Trophoblast cell (in vitro differentiated cells and primary cell): ENCODE results near the gene SLC66A1.

Experiments used
- DNase-seq, 2 donors: peaks; one replicate each; pipeline ENCODE4 v3.0.0-alpha.2; 2016
- H2AFZ ChIP-seq: 2 replicates; pipeline ENCODE4 v1.6.1; 2013; ENCODE audit warnings: low read length, moderate library complexity, mild to moderate bottlenecking; ENCODE audit not compliant: insufficient read depth, poor library complexity
- H2AK5ac ChIP-seq: 2 replicates; pipeline ENCODE4 v1.6.1; 2013; ENCODE audit warnings: mild to moderate bottlenecking, low read length
- H2BK120ac ChIP-seq: 2 replicates; pipeline ENCODE4 v1.6.1; 2013; ENCODE audit warnings: low read length, mild to moderate bottlenecking, moderate library complexity; ENCODE audit not compliant: insufficient read depth, poor library complexity
- H2BK12ac ChIP-seq: 2 replicates; pipeline ENCODE4 v1.6.1; 2013; ENCODE audit warnings: mild to moderate bottlenecking, low read length, moderate library complexity
- H2BK5ac ChIP-seq: 2 replicates; pipeline ENCODE4 v1.6.1; 2013; ENCODE audit warnings: low read length, low read depth, moderate library complexity, mild to moderate bottlenecking; ENCODE audit not compliant: poor library complexity
- H3K14ac ChIP-seq: 2 replicates; pipeline ENCODE4 v1.6.1; 2013; ENCODE audit warnings: mild to moderate bottlenecking, low read length
- H3K18ac ChIP-seq: 2 replicates; pipeline ENCODE4 v1.6.1; 2013; ENCODE audit warnings: mild to moderate bottlenecking, low read length
- H3K23ac ChIP-seq: 2 replicates; pipeline ENCODE4 v1.6.1; 2013; ENCODE audit warnings: low read length
- H3K27ac ChIP-seq: 2 replicates; pipeline ENCODE4 v1.5.1; 2013; ENCODE audit warnings: low read depth, mild to moderate bottlenecking, inconsistent platforms, low read length, moderate library complexity
- H3K27me3 ChIP-seq: 2 replicates; pipeline ENCODE4 v1.6.1; 2013; ENCODE audit warnings: inconsistent platforms, mild to moderate bottlenecking, low read length, moderate library complexity; ENCODE audit not compliant: insufficient read depth
- H3K36me3 ChIP-seq, 2 experiments: 1 replicate in 1 of 2; 2 replicates in 1 of 2; pipeline ENCODE4 v1.6.1; 2013; ENCODE audit warnings: low read length in 2 of 2, mild to moderate bottlenecking in 2 of 2, moderate library complexity in 1 of 2; ENCODE audit not compliant: insufficient read depth in 2 of 2, control insufficient read depth in 1 of 2
- H3K4ac ChIP-seq: 2 replicates; pipeline ENCODE4 v1.6.1; 2013; ENCODE audit warnings: low read depth, mild to moderate bottlenecking, low read length, moderate library complexity
- H3K4me1 ChIP-seq, 2 experiments: 1 replicate in 1 of 2; 2 replicates in 1 of 2; pipeline ENCODE4 v1.6.1; 2013; ENCODE audit warnings: low read length in 2 of 2, mild to moderate bottlenecking in 2 of 2, moderate library complexity in 1 of 2; ENCODE audit not compliant: insufficient read depth in 2 of 2, control insufficient read depth in 1 of 2
- H3K4me2 ChIP-seq: 2 replicates; pipeline ENCODE4 v1.6.1; 2013; ENCODE audit warnings: inconsistent platforms, mild to moderate bottlenecking, low read length, moderate library complexity
- H3K4me3 ChIP-seq: 2 replicates; pipeline ENCODE4 v1.5.1; 2013; ENCODE audit warnings: mild to moderate bottlenecking, low read depth, low read length, inconsistent platforms
- H3K79me1 ChIP-seq: one replicate; pipeline ENCODE4 v1.6.1; 2013; ENCODE audit warnings: low read length
- H3K79me2 ChIP-seq: 2 replicates; pipeline ENCODE4 v1.6.1; 2013; ENCODE audit warnings: low read length, mild to moderate bottlenecking; ENCODE audit not compliant: control insufficient read depth, insufficient read depth, poor library complexity
- H3K9ac ChIP-seq: 2 replicates; pipeline ENCODE4 v1.6.1; 2013; ENCODE audit warnings: mild to moderate bottlenecking, low read length
- H3K9me3 ChIP-seq: 2 replicates; pipeline ENCODE4 v1.6.1; 2013; ENCODE audit warnings: low read depth, mild to moderate bottlenecking, control low read depth, inconsistent platforms, low read length; ENCODE audit not compliant: insufficient read depth
- H4K12ac ChIP-seq: 2 replicates; pipeline ENCODE4 v1.6.1; 2013; ENCODE audit warnings: low read depth, mild to moderate bottlenecking, low read length, moderate library complexity
- H4K8ac ChIP-seq: 2 replicates; pipeline ENCODE4 v1.6.1; 2013; ENCODE audit warnings: low read depth, mild to moderate bottlenecking, low read length, moderate library complexity
- H4K91ac ChIP-seq: one replicate; pipeline ENCODE4 v1.6.1; 2013; ENCODE audit warnings: low read depth, mild to moderate bottlenecking, low read length, moderate library complexity
- WGBS: extraction: QIAGEN DNeasy Blood & Tissue Kit; methylation state at CpG from one replicate; pipeline ENCODE4 v1.1.7; 2013; ENCODE audit warnings: missing lambda C conversion rate; ENCODE audit not compliant: insufficient read length, insufficient coverage; ENCODE audit errors: extremely low coverage; 5-methylcytosine and 5-hydroxymethylcytosine counted together

The SLC66A1 gene

DNA sequence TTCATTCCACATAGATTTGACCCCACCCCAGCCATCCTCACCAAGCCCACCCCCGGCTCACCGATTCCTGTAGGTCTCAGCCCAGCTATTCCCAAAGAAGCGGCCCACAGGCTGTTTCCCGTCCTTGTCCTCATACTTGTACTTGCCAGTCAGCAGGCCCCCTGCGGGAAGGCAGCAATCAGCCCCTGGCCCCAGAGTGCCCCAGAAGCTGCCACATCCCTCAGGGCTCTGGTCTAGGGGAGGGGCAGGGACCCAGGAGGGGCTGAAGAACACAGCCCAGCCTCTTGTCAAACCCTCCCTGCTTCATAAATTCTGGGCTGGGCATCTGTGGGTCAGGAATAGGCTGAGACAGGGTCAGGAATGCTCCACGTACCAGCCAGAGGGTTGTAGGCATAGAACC, 5.2 kb upstream of the SLC66A1 start:
- H3K4me3 ChIP-seq = no peak overlapping the region
- no CpG with 5 or more reads among the region's 6 CpGs for WGBS

GRCh38 chr1:19307794-19308508, 4.2 kb upstream of the SLC66A1 start:
- Histone ChIP-seq H3K9me3 (peaks cover 3% of the 10 kb centered on the region), H2BK5ac (no peak overlapping the region), H3K4me1 (peaks cover 11 to 12% of the 10 kb centered on the region in 2 experiments), H4K8ac (no peak overlapping the region), H2BK12ac (no peak overlapping the region), H2BK120ac (no peak overlapping the region), H3K4ac (no peak overlapping the region), H4K91ac (no peak overlapping the region), H3K27ac (no peak overlapping the region), H3K14ac (no peak overlapping the region), H3K18ac (no peak overlapping the region), H3K27me3 (no peaks in the 10 kb centered on the region), H3K9ac (no peak overlapping the region), H3K23ac (no peak overlapping the region), H3K79me1 (peaks cover 16% of the 10 kb centered on the region), H3K79me2 (peaks cover 15% of the 10 kb centered on the region), H3K4me3 (no peak overlapping the region), H2AFZ (no peak overlapping the region), H3K36me3 (peaks cover 40 to 53% of the 10 kb centered on the region in 2 experiments), H3K4me2 (no peak overlapping the region), H2AK5ac (no peak overlapping the region), H4K12ac (no peak overlapping the region)
- WGBS = no CpG with 5 or more reads among the region's 10 CpGs
- no peak for DNase-seq

More for the DNA sequence above, 5.2 kb upstream of the SLC66A1 start:
- H4K12ac ChIP-seq = no peak overlapping the region
- H3K9me3 ChIP-seq = peaks cover 3% of the 10 kb centered on the region
- H2BK5ac ChIP-seq = no peak overlapping the region
- no peak overlapping the region for H2AFZ ChIP-seq
- H4K91ac ChIP-seq = no peak overlapping the region
- no peak overlapping the region for H2AK5ac ChIP-seq
- H3K23ac ChIP-seq = no peak overlapping the region
- no peak overlapping the region for H3K18ac ChIP-seq
- peaks cover 40 to 56% of the 10 kb centered on the region in 2 experiments for H3K36me3 ChIP-seq
- H3K4ac ChIP-seq = no peak overlapping the region
- H3K9ac ChIP-seq = no peak overlapping the region
- H3K27ac ChIP-seq = no peak overlapping the region
- peaks cover 8% of the 10 kb centered on the region for H3K79me2 ChIP-seq
- no peak overlapping the region for H3K14ac ChIP-seq
- H3K27me3 ChIP-seq = no peaks in the 10 kb centered on the region
- H3K4me2 ChIP-seq = no peak overlapping the region
- H3K79me1 ChIP-seq = peaks cover 8% of the 10 kb centered on the region
- H4K8ac ChIP-seq = no peak overlapping the region
- H2BK120ac ChIP-seq = no peak overlapping the region
- peaks cover 9% of the 10 kb centered on the region in 2 experiments for H3K4me1 ChIP-seq
- no peak overlapping the region for H2BK12ac ChIP-seq
- no peak for DNase-seq

DNA sequence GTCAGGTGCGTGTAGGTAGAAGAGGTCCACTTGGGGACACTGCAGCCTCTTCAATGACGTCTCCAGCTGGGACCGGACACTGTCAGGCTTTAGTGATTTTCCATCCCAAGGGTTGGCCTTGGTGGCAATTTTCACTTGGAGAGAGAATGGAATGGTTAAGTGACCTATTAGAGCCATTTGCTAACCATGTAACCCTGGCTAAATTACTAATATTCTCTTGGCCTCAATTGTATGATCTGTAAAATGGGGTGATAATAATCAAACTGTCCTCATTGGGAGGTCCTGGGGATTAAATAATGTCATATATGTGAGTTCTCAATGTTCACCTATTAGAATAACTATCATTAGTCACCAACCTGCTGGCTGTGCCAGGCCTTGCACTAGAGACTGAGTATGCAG, 3.6 kb upstream of the SLC66A1 start:
- Histone ChIP-seq H2AK5ac (no peak overlapping the region), H3K9me3 (peaks cover 3% of the 10 kb centered on the region), H4K91ac (no peak overlapping the region), H3K18ac (no peak overlapping the region), H3K79me1 (peaks cover 16% of the 10 kb centered on the region), H3K79me2 (peaks cover 15% of the 10 kb centered on the region), H3K27ac (no peak overlapping the region), H2BK12ac (no peak overlapping the region), H3K4me1 (peaks cover 15 to 16% of the 10 kb centered on the region in 2 experiments), H3K4me2 (no peak overlapping the region), H4K12ac (no peak overlapping the region), H3K9ac (no peak overlapping the region), H3K36me3 (peaks cover 37 to 48% of the 10 kb centered on the region in 2 experiments), H3K14ac (no peak overlapping the region), H3K4ac (no peak overlapping the region), H3K23ac (no peak overlapping the region), H2BK5ac (no peak overlapping the region), H3K4me3 (no peak overlapping the region), H2AFZ (no peak overlapping the region), H4K8ac (no peak overlapping the region), H3K27me3 (no peaks in the 10 kb centered on the region), H2BK120ac (no peak overlapping the region)
- DNase-seq = no peak
- WGBS = no CpG with 5 or more reads among the region's 3 CpGs

GRCh38 chr1:19309123-19309813, 2.9 kb upstream of the SLC66A1 start:
- Histone ChIP-seq H3K4me1 (peaks cover 21 to 23% of the 10 kb centered on the region in 2 experiments), H2BK5ac (no peak overlapping the region), H3K18ac (no peak overlapping the region), H2BK12ac (no peak overlapping the region), H4K12ac (no peak overlapping the region), H3K4me3 (no peak overlapping the region), H3K9me3 (peaks cover 3% of the 10 kb centered on the region), H2AFZ (no peak overlapping the region), H3K23ac (no peak overlapping the region), H4K91ac (no peak overlapping the region), H3K27me3 (no peaks in the 10 kb centered on the region), H3K36me3 (peaks cover 35 to 45% of the 10 kb centered on the region in 2 experiments), H3K9ac (no peak overlapping the region), H3K4ac (no peak overlapping the region), H2BK120ac (no peak overlapping the region), H4K8ac (no peak overlapping the region), H3K14ac (no peak overlapping the region), H3K79me1 (peaks cover 16% of the 10 kb centered on the region), H3K27ac (no peak overlapping the region), H2AK5ac (no peak overlapping the region), H3K4me2 (no peak overlapping the region), H3K79me2 (peaks cover 15% of the 10 kb centered on the region)
- DNase-seq = peak in 1 of 2 donors; percentile 23
- WGBS = no CpG with 5 or more reads among the region's 6 CpGs
